Stimulated activated CD4-positive, alpha-beta T cell treated with anti-CD3 and anti-CD28 coated beads, Interleukin-15, amount 100 ng/mL, for 24 hours (primary cell): ENCODE data around the gene RAD51B.
A peak's percentile ranks its signal among the peaks of the same experiment; 100 is the strongest.

Experiments
- DNase-seq: peaks from one replicate; pipeline ENCODE4 v3.0.0-alpha.2; 2020

Gene RAD51B

DNA sequence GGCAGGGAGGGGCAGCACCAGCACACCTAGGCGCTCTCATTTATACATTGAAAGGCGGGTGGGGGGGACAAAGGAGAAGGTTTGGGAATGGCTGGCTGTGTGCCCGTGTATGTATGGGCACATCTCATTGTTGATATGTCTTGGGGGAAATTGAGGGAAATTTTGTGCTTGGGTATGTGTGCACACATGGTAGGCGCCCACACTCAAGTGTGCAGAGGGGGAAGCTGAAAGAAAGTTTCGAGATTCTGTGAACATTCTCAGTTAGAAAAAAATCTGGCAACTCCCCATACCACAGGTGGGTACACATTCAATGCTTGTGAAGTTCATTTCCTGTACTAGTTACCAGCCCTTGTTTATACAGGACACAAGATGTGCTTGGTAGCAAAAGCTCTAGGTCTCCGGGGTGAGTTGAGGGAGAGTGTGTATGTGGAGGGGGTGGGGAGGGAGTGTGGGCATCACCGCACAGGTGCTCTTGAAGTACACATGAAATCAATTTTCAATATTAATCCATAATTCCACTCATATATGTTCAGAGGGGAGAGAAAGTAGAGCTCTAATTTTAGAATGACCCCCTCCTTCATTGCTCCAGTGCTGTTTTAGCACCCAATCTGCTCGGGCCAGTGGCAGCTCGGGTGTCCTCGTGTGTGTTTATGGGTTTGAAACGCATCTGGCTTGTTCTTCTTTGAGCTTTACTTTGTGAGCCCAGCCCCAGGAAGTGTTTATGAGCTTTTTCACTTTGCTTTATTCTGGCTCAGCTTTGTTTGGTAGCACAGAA is 687.3 kb downstream of the RAD51B start:
- peak; percentile 29 for DNase-seq

- no peak for DNase-seq
Measured at GRCh38 chr14:68507544-68508081, 688.0 kb downstream of the RAD51B start.

DNA sequence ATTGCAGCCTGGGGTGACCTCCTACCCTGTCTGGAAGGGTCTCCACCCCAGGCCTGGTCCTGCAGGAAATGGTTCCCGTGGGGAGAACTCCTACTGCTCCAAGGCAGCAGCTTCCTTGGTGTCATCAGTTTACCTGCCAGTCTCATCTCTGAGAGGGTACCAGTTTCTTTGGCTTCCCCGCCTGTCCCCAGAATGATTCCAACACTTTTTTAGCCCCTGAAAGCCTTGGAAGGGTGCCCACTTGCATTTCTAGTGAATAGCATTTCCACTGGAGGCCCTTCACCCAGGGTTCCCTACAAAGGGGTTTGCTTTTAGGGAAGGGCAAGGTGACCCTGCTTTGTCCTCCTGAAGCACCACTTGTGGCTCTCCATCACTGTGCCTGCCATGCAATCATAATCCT is 689.0 kb downstream of the RAD51B start:
- no peak for DNase-seq

DNA sequence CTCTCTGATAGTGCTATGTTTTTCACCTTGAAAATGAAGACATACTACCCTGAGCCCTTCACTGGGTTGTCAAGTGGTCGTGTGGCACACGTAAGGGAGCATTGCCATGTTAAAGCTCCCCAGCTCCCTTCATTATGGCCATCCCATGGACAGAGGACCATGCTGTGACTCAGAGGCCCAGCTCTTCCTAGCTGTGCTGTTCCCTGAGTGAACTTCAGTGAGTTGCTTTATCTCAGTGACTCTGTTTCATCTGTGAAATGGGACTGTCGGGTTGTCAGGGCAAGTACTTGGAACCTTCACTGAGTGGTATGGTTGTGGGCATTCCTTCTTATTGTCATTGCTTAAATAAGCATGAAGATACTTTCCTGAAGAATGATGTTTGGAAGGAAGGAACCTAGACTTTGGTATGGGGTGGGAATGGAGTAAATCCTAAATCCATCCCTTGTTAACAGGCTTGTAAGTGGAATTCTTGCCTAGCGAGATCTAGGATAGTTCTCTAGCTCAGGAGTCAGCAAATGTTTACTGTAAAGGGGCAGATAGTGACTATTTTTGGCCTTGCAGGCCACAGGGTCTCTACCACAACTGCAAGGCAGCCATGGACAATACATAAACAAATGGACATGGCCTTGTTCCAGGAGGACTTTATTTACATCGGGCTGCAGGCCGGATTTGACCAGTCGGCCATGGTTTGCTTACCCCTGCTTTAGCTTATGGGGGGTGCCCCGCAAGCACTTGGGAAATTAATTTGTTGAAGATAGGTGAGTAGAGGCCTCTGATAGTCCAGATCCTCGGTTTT is 689.8 kb downstream of the RAD51B start:
- DNase-seq, result no peak

- no peak for DNase-seq
Measured at GRCh38 chr14:68510201-68511128, 690.9 kb downstream of the RAD51B start.

DNA sequence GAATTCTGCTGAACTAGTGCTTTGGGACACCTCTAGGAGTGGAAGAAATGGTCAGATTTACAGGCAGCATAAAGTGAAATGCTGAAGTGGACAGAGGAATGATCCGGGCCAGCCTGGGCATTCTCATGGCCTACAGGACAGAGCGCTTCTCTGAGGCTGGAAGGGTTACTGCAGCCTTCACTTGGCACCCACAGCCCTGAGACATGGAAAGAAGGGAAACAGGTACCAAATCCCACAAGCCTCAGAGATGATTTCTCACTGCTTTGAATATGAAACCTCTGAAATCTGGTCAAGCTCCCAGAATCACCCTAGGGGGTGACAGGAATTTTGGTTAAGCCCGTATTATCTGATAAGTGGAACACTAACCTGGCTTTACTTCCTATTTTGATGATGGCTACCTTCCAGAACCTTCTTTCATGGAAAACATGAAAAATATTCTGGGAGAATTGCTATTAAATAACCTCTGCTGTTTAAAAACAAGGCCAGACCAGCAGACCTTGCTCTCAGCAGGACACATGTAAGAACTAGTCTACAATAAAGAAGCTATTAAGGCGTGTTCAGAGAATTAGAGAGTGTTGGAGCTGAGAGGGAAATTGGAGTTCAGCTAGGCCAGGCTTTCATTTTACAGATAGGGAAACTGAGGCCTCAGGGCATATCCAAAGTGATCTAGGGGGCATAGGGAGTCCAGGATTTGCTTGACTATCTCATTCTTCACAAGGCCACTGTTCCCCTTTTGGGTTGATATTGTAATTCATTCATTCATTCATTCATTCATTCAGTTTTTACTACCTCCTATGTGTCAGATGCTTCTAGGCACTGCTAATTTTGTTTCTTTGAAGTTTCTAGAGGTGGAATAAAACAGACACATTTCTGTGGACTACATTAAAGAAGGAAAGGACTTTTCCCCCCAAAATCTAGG is 691.8 kb downstream of the RAD51B start:
- no peak for DNase-seq

- no peak for DNase-seq
Measured at GRCh38 chr14:68512088-68512487, 692.5 kb downstream of the RAD51B start.

GRCh38 chr14:68513137-68513536 is 693.6 kb downstream of the RAD51B start:
- no peak for DNase-seq

DNA sequence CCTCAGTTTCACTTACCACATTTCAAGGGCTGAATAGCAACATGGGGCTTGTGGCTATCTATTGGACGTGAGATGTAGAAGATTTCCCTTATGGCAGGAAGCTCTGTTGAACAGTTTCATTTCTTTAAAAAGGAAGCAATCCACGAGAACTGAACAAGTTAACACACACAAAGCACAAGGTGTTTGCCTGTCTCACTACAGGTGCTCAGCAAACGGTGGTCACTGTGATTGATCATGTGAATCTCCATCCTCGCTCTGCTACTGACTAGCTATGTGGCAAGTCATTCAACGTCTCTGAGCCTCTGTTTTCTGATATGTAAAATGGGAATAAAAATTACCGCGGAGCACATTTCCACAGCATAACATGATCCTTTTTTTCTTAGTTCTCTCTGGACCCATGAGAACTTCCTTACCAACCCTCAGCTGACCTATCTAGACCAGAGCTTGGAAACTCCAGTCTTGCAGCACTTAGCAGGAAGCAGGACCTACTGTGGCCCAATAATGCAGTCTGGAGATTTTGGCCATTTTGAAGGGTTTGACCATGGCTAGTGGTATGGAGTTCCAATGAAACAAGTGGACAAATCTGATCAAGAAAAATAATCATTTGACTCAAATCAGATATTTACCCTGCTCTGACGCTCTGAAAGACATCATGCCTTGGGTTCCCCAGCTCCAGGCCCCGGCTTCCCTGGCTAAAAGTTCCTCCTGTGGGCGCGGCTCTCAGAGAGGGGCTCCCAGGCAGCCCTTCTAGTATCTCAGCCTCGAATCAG is 694.4 kb downstream of the RAD51B start:
- no peak for DNase-seq

- no peak for DNase-seq
Measured at GRCh38 chr14:68514608-68515194, 695.1 kb downstream of the RAD51B start.

DNA sequence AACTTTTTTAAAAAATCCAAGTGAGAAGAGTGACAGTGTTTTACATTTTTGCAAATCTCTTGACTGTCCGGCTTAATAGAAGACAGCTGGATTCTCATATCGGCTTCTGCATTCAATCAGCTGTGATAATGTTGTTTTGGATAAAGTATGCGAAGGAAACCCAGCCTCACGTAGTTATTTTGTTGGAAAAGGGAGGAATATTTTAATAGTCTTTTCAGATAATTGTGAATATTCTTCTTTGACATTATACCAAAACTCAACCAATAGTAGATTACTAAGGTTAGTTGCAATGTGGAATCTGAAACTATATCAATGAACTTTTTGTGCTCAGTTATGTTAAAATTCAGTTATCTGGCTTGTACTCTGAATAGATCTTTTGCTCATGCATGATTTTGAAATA is 696.8 kb downstream of the RAD51B start:
- no peak for DNase-seq

DNA sequence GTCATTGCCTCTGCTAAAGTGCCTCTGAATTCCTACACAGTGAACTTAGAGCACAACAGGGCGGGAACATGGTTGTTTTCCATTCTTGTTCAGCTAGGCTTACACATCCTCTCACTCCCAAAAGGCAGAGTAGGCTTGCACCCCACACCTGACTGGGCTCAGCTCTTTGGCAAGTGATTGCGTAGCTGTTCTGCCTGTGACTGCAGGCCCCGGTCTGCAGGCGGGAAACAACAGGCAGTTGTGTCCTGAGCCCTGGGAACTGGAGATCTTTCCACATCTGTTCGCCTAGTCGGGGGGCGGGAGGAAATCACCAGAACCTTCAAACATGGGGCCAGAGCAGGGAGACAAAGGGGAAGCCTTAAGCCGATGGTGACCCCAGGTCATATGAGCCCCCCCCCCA is 698.6 kb downstream of the RAD51B start:
- no peak for DNase-seq

- no peak for DNase-seq
Measured at GRCh38 chr14:68518761-68519670, 699.4 kb downstream of the RAD51B start.

GRCh38 chr14:68519671-68520187 is 700.1 kb downstream of the RAD51B start:
- DNase-seq, result no peak

DNA sequence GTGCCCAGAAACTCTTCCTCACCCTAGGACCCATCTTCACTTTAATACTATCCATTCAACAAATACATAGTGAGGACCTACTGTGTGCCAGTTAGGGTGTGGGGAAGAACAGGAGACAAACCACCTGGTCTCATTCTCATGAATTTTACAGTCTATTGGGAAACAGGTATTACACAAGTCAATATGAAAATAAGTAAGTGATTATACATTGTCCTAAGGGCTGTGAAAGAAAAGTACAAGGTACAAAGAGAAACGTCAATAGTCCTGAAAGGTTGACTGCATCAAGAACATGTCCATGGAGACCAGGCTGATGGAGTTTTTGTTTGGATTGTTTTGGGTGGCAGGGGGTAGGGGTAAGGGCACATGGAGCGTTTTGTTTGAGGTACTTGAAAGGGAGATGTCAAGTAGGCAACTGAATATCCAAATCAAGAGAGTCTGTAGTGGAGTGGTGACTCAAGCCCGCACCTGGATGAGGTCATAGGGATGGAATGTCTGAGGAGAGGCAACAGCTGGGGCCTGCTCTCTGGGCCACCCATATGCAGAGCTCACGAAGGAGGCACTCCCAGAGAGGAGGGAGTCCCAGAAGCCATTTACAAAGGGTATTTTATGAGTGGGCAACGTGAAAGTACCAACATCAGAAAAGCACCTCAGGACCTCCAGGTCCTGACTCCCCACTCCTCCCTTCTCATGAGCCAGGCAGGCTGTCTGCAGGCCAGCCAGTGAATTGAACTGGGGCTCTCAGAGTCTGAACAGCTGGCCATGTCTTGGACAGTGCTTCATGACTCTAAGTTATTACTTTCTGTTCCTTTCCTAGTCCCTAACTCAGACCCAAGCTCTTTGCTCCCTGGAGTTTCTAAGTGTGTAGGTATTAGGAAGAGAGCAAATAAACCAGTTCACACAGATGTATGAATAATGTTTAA is 701.3 kb downstream of the RAD51B start:
- DNase-seq, result no peak

GRCh38 chr14:68521557-68521901 is 702.0 kb downstream of the RAD51B start:
- no peak for DNase-seq

- DNase-seq, result no peak
Measured at GRCh38 chr14:68521961-68522509, 702.5 kb downstream of the RAD51B start.
